ENCODE results near the gene SFI1.

The SFI1 gene

DNA sequence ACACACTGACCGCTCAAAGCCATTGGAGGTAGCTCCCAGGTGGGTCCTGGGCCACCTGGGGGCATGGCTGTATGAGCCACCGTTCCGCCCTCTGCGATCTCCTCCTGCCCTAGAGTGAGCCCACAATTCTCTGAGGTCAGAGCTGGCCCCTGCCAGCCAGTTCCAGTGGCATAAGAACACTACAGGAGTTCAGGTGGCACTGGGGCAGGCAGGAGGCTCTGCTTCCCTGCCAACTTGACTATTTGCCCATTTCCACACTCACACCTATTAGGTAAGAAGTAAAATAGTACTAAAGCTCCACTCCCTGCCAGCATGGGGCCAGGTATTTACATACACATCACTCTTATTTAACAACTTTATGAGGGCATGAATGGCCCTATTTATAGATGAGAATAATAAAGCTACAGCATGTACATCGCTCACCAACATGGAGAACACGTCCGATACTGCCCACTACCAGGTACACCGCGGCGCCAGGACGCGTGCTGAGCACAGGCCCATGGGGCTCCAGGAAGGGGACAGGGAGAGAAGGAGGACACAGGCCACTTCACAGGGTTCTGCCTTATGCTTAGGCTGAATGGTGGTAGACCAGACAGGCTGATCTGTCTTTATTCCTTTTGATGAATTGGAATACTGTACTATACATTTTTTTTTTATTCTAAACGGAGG is 139.4 kb downstream of the SFI1 start:
- ChIA-PET POLR2A (no interaction called here), CTCF (interaction anchor here (1.2 to 11.6 kb wide), 9 partner anchors 11 to 334 kb away, joined by 3 to 417 read pairs (median 6); no protein-coding TSS in a partner anchor)
- TF ChIP-seq, protein P1, sequence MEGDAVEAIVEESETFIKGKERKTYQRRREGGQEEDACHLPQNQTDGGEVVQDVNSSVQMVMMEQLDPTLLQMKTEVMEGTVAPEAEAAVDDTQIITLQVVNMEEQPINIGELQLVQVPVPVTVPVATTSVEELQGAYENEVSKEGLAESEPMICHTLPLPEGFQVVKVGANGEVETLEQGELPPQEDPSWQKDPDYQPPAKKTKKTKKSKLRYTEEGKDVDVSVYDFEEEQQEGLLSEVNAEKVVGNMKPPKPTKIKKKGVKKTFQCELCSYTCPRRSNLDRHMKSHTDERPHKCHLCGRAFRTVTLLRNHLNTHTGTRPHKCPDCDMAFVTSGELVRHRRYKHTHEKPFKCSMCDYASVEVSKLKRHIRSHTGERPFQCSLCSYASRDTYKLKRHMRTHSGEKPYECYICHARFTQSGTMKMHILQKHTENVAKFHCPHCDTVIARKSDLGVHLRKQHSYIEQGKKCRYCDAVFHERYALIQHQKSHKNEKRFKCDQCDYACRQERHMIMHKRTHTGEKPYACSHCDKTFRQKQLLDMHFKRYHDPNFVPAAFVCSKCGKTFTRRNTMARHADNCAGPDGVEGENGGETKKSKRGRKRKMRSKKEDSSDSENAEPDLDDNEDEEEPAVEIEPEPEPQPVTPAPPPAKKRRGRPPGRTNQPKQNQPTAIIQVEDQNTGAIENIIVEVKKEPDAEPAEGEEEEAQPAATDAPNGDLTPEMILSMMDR (IDR thresholded peaks at IDR 0.05; ENCODE audit: insufficient read depth, low read length, missing control alignments): no peak
- no peak for DNase-seq (ENCODE audit: low read depth, low spot score)
- H3K4me3 ChIP-seq (ENCODE audit: low read depth, low read length): no peak overlapping the region

DNA sequence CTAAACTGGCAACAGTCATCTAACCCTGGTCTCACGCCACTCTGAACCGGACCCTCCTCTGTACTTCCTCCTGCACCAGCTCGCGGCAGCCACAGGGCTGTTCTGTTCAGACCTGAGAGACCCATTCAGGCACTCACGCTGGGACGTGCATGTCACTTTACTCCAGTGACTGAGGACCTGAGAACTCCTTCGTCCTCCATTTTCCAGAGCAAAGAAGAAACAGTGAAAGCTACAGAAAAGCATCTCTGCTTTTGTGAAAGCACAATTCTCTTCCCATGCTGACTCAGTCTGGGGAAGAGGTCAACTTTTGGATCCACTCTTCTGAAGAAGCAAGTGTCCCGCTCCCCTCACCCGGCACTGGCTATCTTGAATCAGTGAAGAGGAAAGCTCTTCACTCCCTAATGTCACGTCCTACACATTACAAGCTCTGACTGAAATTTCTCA is 141.1 kb downstream of the SFI1 start:
- H3K4me3 ChIP-seq (ENCODE audit: low read depth, low read length): no peak overlapping the region
- POLR2A ChIA-PET: no interaction called here
- CTCF ChIA-PET: interaction anchor here (1.2 to 11.6 kb wide), 3 partner anchors 10 to 79 kb away, joined by 4 to 417 read pairs (median 5); no protein-coding TSS in a partner anchor
- DNase-seq (ENCODE audit: low read depth, low spot score): no peak
- TF ChIP-seq, protein P1 (IDR thresholded peaks at IDR 0.05; ENCODE audit: insufficient read depth, low read length, missing control alignments): no peak

DNA sequence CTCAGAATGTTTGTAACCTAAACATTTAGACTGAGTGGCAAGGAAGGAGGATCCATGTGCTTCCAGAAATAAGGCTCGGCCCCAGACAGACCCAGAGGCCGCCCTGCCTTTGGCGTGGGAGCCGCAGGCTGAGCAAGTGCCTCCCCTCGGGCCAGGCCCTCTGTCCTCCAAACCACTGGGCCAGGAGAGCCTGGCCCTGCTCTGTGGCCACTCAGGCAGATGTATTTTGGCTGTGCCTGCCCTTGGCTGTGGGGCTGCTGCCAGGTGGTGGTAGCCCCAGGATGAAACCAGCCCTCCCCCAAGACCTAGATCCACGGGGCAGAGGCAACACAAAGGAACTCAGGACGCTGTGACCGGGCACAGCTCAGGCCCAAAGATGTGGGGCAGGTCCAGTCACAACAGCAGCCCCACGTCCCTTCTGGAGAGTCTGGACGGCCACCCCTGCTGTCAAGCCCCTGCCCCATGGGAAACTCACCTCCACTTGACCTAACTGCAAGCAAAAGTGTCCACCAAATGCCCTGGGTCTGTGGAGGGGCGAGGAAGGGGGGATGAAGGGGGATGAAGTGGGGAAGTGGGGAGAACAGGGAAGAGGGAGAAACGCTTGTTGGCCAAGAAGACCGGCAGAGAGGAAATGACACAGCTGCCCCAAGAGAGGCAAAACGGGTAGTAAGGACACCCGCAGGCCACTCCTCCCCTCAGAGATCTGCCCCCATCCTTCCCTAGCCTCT is 141.7 kb downstream of the SFI1 start:
- no peak for DNase-seq (ENCODE audit: low read depth, low spot score)
- CTCF ChIA-PET: interaction anchor here (1.2 to 11.6 kb wide), 2 partner anchors 10 to 80 kb away, joined by 4 to 417 read pairs; no protein-coding TSS in a partner anchor

DNA sequence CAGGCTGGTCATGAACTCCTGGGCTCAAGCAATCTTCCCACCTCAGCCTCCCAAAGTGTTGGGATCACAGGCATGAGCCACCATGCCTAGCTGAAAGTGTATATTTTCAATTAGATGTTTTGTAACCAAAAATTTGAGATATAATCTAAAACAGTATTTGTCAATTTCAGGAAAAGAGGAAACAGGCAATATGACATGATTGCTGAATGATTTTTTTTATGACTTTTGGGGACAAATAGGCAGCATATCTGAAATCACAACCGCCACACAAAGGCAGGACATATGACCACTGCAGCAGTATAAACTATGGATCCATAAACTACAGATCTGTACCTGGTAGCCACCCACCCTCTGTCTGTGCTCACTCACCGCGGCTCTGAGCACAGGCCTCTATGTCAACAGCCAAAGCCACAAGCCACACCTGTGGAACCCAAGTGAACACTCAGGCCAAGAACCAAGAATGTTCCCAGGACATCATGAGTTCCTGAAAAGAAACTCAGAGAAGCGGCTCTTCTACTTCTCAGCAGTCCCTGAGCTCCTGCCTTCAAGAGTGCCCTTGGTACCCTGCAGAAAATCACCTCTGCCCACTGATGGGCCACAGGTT is 143.2 kb downstream of the SFI1 start:
- POLR2A ChIA-PET: no interaction called here
- CTCF ChIA-PET: interaction anchor here (0.9 to 11.6 kb wide), 4 partner anchors 9 to 331 kb away, joined by 3 to 417 read pairs (median 7); no protein-coding TSS in a partner anchor
- no peak for DNase-seq (ENCODE audit: low read depth, low spot score)
- H3K4me3 ChIP-seq (ENCODE audit: low read depth, low read length): no peak overlapping the region
- TF ChIP-seq, protein P1 (IDR thresholded peaks at IDR 0.05; ENCODE audit: insufficient read depth, low read length, missing control alignments): no peak

More for the DNA sequence above, 141.7 kb downstream of the SFI1 start:
- TF ChIP-seq, protein P1 (IDR thresholded peaks at IDR 0.05; ENCODE audit: insufficient read depth, low read length, missing control alignments): no peak
- no peak overlapping the region for H3K4me3 ChIP-seq (ENCODE audit: low read depth, low read length)
- POLR2A ChIA-PET: no interaction called here

DNA sequence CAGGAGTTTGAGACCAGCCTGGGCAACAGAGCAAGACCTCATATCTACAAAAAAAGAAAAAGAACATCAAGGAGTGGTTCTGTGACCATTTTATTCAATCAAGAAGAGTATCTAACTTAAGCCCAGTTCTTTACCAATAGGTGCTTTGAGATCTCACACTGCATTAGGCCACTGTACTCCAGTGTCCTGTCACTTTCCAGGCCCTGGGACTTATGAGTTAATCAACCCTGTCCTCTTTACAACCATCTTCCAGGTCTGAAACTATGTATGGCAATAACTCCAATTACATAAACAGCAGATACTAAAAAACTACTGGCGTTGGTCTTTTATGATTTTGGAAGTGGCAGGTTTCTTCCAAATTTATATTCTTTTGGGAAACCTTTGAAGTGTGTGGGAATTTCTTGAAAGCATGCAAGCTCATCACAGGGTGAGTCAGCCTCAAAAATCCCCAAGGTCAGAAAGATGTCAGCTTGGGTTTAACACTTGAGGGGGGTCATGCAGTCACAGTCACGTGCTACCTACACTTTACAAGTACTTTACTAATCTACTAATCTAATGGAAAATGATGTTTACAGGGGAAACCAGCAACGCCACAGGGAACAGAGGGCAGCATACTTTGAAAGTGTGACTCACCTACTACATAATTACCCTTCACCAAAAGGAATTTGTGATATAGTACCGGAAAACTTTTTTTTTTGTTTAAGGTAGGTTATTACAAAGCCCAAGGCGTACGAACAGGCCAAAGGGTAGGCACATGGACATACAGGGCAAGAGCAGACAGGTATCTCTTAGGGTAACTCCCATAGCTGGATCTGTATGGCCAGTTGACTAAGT is 150.1 kb downstream of the SFI1 start:
- TF ChIP-seq, protein P1 (IDR thresholded peaks at IDR 0.05; ENCODE audit: insufficient read depth, low read length, missing control alignments): no peak
- POLR2A ChIA-PET: interaction anchor here (1.1 kb wide), 1 partner anchor 16 kb away, joined by 3 read pairs; no protein-coding TSS in a partner anchor
- CTCF ChIA-PET: interaction anchor here (1.0 to 5.5 kb wide), 6 partner anchors 10 to 195 kb away, joined by 3 to 35 read pairs (median 4); partner anchors contain the start of gene PISD
- H3K4me3 ChIP-seq (ENCODE audit: low read depth, low read length): no peak overlapping the region
- peak; percentile 96 for DNase-seq (ENCODE audit: low read depth, low spot score)

Data from AG04449 (cell line).